Psoas muscle (tissue), 8 donors: ENCODE data around the gene COL27A1. TPM values are rescaled to one million over a fixed set of nuclear protein-coding genes. Genes with fewer than 3 reads are reported as not detected.

Experiments used
- ATAC-seq, 4 donors: fragments of 200-7000 bp; cut with Tn5 transposase; one replicate each; pipeline ENCODE4 v1.9.1; 2020; ENCODE audit warnings: moderate library complexity in 3 of 4, mild to moderate bottlenecking in 2 of 4
- DNase-seq, 2 donors: peaks; one replicate each; pipeline ENCODE4 v3.0.0-alpha.2; 2020
- H3K27ac ChIP-seq: fragments of 200-600 bp; one replicate; pipeline ENCODE4 v1.8.0; 2022
- H3K27me3 ChIP-seq, 3 donors: fragments of 200-600 bp in 1 of 3; one replicate each; pipeline versions ENCODE4 v1.6.1 to v1.8.0; 2013 to 2022; ENCODE audit warnings: low read length in 2 of 3, mild to moderate bottlenecking in 2 of 3, moderate library complexity in 1 of 3; ENCODE audit not compliant: insufficient read depth in 3 of 3
- H3K36me3 ChIP-seq, 2 donors: fragments of 200-600 bp in 1 of 2; one replicate each; pipeline versions ENCODE4 v1.6.1 to v1.8.0; 2013 to 2022; ENCODE audit warnings: low read depth in 1 of 2, mild to moderate bottlenecking in 1 of 2, moderate library complexity in 1 of 2; ENCODE audit not compliant: insufficient read depth in 1 of 2
- H3K4me1 ChIP-seq: fragments of 200-600 bp; one replicate; pipeline ENCODE4 v1.8.0; 2022
- H3K4me3 ChIP-seq: fragments of 200-600 bp; one replicate; pipeline ENCODE4 v1.8.0; 2022; ENCODE audit warnings: mild to moderate bottlenecking
- H3K9me3 ChIP-seq: fragments of 200-600 bp; one replicate; pipeline ENCODE4 v1.8.0; 2022
- CTCF ChIP-seq: fragments of 200-600 bp; IDR thresholded peaks from one replicate; pipeline ENCODE4 v1.8.0; 2022; ENCODE audit warnings: antibody characterized with exemption
- WGBS, 3 donors: extraction: QIAGEN DNeasy Blood & Tissue Kit; methylation state at CpG; one replicate each; pipeline versions ENCODE4 v1.1.6 to v1.1.7; 2013; 5-methylcytosine and 5-hydroxymethylcytosine counted together
- intact Hi-C, 2 donors: fragments of 100-400 bp; cut with DNase I; formaldehyde crosslinking; loops; one replicate each; pipeline versions ENCODE4 v1.11.0 to v1.14.2; 2022
- polyA plus RNA-seq, 3 donors: library from polyadenylated mRNA; stranded (reverse); fragments of 200-250 nt; gene quantifications; one replicate each; pipeline ENCODE4 v1.2.3, GENCODE V29; 2013
- total RNA-seq, 4 donors: library from RNA; stranded (reverse); fragmentation: NEBNext Ultra II Directional in 2 of 4; extraction: Animal tissue kit (Norgen Biotek cat#: 25700) in 2 of 4; gene quantifications; one replicate each; pipeline versions ENCODE4 v1.2.1 to v1.2.4, GENCODE V29; 2021 to 2023
- donor health status: healthy with polysubstance abuse.
- donor health status: DM: no; HTN: no; CAD: no; lungs with moderate emphysema.
- donor health status: Bipolar disorder and iron deficiency.
- donor health status: healthy.
- donor health status: DM: yes; HTN: yes; CAD: no.
- donor health status: DM: no; HTN: no; CAD: no.
- donor health status: DM: no; HTN: no; CAD: no.
- donor health status: DM: yes; HTN: yes; CAD: no.

Gene COL27A1
- total and polyA plus RNA-seq, 7 donors = 1.1 to 8.5 (median 3.9) TPM

- intact Hi-C loops = no loop called here
- H3K27me3 ChIP-seq = no peaks in the 10 kb centered on the region
- no peak for DNase-seq
- H3K27ac ChIP-seq = no peak overlapping the region
- H3K36me3 ChIP-seq = peaks cover 0 to 58% of the 10 kb centered on the region in 2 donors
- no peak for ATAC-seq
- WGBS, 3 donors = 91 to 100% (median 100%) methylated on average over 4 of the region's 4 CpGs
- H3K9me3 ChIP-seq = peaks cover 13% of the 10 kb centered on the region
- H3K4me1 ChIP-seq = no peaks in the 10 kb centered on the region
- H3K4me3 ChIP-seq = no peak overlapping the region
- no peak for TF ChIP-seq CTCF
These were observed 145.0 kb downstream of the COL27A1 start for GRCh38 chr9:114300153-114300845.

- Histone ChIP-seq H3K9me3 (peaks cover 6% of the 10 kb centered on the region), H3K36me3 (peaks cover 0 to 51% of the 10 kb centered on the region in 2 donors), H3K27ac (no peak overlapping the region), H3K4me1 (no peaks in the 10 kb centered on the region), H3K4me3 (no peak overlapping the region), H3K27me3 (no peaks in the 10 kb centered on the region)
- no peak for TF ChIP-seq CTCF
- intact Hi-C loops = no loop called here
- no peak for ATAC-seq
- WGBS, 3 donors = 94 to 96% (median 95%) methylated on average over 28 to 31 of the region's 31 CpGs
- no peak for DNase-seq
These were observed 145.8 kb downstream of the COL27A1 start for GRCh38 chr9:114300846-114301797.

GRCh38 chr9:114301798-114302565, 146.6 kb downstream of the COL27A1 start:
- peaks cover 0 to 42% of the 10 kb centered on the region in 2 donors for H3K36me3 ChIP-seq
- no peak overlapping the region for H3K4me3 ChIP-seq
- ATAC-seq = no peak
- H3K27ac ChIP-seq = no peak overlapping the region
- H3K4me1 ChIP-seq = no peaks in the 10 kb centered on the region
- DNase-seq = no peak
- no peaks in the 10 kb centered on the region for H3K27me3 ChIP-seq
- intact Hi-C loops = no loop called here
- no peak for TF ChIP-seq CTCF
- WGBS, 3 donors = 86 to 87% (median 87%) methylated on average over 15 of the region's 15 CpGs
- no peaks in the 10 kb centered on the region for H3K9me3 ChIP-seq

GRCh38 chr9:114302727-114303126, 147.4 kb downstream of the COL27A1 start:
- Histone ChIP-seq H3K27ac (no peak overlapping the region), H3K4me3 (no peak overlapping the region), H3K4me1 (no peaks in the 10 kb centered on the region), H3K27me3 (no peaks in the 10 kb centered on the region), H3K36me3 (peaks cover 0 to 37% of the 10 kb centered on the region in 2 donors), H3K9me3 (no peaks in the 10 kb centered on the region)
- no peak for TF ChIP-seq CTCF
- intact Hi-C loops = no loop called here
- DNase-seq = no peak
- 68 to 81% (median 71%) methylated on average over 6 of the region's 6 CpGs for WGBS, 3 donors
- no peak for ATAC-seq
